ENCODE results near the gene CRABP1.

Gene CRABP1

GRCh38 chr15:78317145-78317836, 22.9 kb upstream of the CRABP1 start:
- no peak for FAIRE-seq

- FAIRE-seq = no peak
These were observed 20.6 kb upstream of the CRABP1 start for GRCh38 chr15:78319588-78319987.

- FAIRE-seq = no peak
These were observed 20.0 kb upstream of the CRABP1 start for GRCh38 chr15:78320183-78320582.

- no peak for FAIRE-seq
These were observed 19.0 kb upstream of the CRABP1 start for GRCh38 chr15:78321041-78321570.

GRCh38 chr15:78321786-78322185, 18.4 kb upstream of the CRABP1 start:
- FAIRE-seq = no peak

- FAIRE-seq = no peak
These were observed 17.9 kb upstream of the CRABP1 start for GRCh38 chr15:78322243-78322642.

GRCh38 chr15:78322724-78323521, 17.2 kb upstream of the CRABP1 start:
- FAIRE-seq = no peak

- no peak for FAIRE-seq
These were observed 16.5 kb upstream of the CRABP1 start for GRCh38 chr15:78323693-78324092.

GRCh38 chr15:78324144-78324543, 16.0 kb upstream of the CRABP1 start:
- no peak for FAIRE-seq

- no peak for FAIRE-seq
These were observed 14.9 kb upstream of the CRABP1 start for GRCh38 chr15:78325092-78325843.

GRCh38 chr15:78327466-78327865, 12.7 kb upstream of the CRABP1 start:
- FAIRE-seq = no peak

GRCh38 chr15:78329625-78330024, 10.5 kb upstream of the CRABP1 start:
- no peak for FAIRE-seq

- no peak for FAIRE-seq
These were observed 5.3 kb upstream of the CRABP1 start for GRCh38 chr15:78334845-78335244.

GRCh38 chr15:78335985-78336384, 4.2 kb upstream of the CRABP1 start:
- no peak for FAIRE-seq

GRCh38 chr15:78338781-78339180, 1.4 kb upstream of the CRABP1 start:
- no peak for FAIRE-seq

GRCh38 chr15:78339559-78339958, 594 bp upstream of the CRABP1 start:
- no peak for FAIRE-seq

- no peak for FAIRE-seq
These were observed 1.2 kb downstream of the CRABP1 start for GRCh38 chr15:78341057-78341987.

GRCh38 chr15:78342021-78342420, 1.9 kb downstream of the CRABP1 start:
- no peak for FAIRE-seq

GRCh38 chr15:78343276-78344060, 3.3 kb downstream of the CRABP1 start:
- FAIRE-seq = no peak

- no peak for FAIRE-seq
These were observed 5.4 kb downstream of the CRABP1 start for GRCh38 chr15:78345396-78346125.
